ENCODE measurements around the gene ERN1.
"Not testable (repeated sequence)": the region's sequence is repeated elsewhere in the genome, so short reads cannot be mapped to it uniquely, and the experiment has no call there.

The ERN1 gene

DNA sequence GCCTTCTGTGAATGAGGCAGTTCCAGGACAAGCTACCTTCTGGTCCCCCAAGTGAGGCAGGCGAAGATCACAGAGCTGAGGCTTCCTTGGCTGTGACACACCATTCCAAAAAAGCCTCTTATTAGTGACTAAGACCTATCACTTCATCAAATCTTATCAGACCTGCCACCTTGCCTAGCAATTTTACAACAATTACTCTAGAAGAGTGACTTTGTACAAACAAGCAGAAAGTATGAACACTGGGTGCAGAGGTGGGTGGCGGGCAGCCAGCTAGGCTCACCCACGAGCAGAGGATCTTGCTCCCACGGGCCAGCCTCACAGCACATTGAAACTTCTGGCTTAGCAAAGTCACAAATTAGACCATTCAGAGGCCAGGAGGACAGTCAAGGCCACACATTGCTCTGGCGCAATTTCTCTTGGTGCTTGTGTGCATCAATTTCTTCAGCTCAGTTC, 107.3 kb downstream of the ERN1 start:
- DNase-seq: no peak

DNA sequence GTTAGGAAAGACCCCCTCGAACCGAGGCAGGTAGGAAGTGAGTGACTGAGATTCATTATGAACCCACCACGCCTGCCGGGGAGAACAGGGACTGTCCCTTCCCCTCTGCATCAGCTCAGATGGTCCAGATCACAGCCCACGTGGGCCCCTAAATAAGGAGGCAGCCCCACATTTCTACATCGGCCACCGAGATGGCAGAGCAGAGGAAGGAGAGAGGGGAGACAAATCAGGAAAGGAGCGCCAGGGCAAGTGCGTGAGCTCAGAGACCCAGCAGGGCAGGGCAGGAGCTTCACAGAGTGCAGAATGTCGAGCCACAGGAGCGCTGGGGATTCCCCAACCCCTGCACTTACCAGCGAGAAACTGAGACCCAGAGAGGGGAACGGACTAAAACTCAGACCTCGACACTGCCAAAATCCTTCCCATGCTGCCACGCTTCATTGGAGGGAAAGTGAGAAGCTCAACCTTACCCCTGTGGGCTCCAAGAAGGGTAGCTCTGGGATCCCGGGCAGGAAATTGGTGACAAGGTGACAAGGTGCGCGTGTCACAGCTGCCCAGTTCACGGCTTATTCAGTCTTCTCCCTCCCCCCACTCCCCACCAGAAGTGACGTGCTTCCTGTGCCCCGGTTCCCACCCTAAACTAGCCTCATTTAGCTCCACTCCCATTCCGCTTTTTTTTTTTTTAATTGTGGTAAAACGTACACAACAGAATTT, 109.7 kb downstream of the ERN1 start, which contains the start of gene ICAM2:
ICAM2 (minus strand) TSS at position 578 of the 711 bp plus-strand sequence. CDS start 13,942 bp downstream, outside the sequence.
- DNase-seq: peak; percentile 93

- not testable (repeated sequence) for DNase-seq
Measured at GRCh38 chr17:64019551-64019961, 110.4 kb downstream of the ERN1 start.

DNA sequence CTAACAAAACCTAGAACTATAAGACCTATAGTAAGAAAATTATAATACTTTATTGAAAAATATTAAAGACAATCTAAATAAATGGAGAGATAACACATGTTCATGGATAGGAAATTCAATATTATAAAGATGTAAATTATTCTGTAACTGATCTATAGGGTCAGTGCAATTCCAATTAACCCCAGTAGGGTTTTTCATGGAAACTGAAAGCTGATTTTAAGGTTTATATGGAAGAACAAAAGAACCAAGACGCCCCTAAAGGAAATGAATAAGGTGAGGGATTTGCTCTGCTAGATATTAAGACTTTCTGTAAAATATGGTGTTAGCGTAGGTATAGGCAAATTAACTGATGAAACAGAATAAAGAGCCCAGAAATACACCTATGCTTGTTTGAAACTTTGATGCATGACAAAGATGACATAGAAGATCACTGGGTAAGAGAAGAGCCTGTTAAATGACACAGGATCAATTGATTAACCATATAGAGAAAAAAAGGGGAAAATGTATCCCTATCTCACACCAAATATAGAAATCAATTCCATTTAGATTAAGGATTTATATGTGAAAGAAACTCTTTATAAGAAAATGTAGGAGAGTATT, 112.5 kb downstream of the ERN1 start:
- no peak for DNase-seq

DNA sequence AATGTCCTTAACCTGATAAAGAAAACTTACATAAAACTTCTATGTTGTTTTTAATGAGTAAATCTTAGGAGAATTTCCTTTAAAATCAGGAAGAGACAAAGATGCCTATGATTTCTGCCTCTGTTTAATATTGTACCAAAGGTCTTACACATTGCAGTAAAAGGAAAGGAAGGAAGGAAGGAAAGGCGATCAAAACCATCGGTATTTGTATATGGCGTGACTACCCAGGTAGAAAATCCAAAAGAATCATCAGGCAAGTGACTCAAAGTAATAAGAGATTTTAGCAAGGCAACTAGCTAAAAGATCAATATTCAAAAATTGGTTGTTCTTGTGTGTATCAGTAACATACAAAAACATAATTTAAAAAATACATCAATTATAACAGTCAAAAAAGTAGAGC, 113.0 kb downstream of the ERN1 start:
- no peak for DNase-seq

- DNase-seq: no peak
Measured at GRCh38 chr17:64016231-64016784, 113.6 kb downstream of the ERN1 start.

- DNase-seq: no peak
Measured at GRCh38 chr17:64015447-64015846, 114.5 kb downstream of the ERN1 start.

DNA sequence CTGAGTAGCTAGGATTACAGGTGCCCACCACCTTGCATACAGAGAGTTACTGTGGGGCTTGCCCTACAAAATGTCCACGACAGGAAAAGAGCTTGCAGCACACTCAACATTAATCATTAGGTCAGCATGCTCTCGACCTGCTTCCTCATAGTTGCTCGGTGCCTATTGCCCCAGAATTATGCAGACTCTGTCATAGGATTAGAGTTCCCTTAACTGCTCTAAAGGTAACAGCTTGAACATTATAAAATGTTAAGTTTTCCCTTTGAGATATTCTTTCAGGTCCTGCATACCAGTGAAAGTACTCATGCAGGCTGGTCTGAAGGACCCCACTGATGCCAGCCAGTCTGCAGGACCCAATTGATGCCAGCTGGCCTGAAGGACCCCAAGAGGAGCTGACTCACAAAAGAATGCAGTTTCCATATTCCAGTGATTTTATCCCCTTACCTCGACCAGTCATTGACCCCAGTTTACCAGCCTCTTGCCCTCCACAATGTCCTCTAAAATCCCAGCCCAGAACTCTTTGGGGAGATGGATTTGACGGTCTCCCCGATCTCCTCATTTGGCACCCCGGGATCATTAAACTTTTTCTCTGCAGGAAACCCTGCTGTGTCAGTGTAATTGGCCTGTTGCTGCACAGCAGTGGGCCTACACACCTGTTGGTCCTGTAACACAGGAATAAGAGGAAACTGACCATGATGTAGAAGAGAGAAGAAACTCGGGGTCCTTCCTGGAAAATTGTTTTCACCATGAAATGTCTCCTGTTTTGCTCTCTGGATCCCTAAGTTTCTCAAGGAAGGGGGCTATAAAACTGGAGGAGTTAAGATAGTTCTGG, 120.2 kb downstream of the ERN1 start:
- no peak for DNase-seq

- no peak for DNase-seq
Measured at GRCh38 chr17:64008830-64009229, 121.1 kb downstream of the ERN1 start.

- DNase-seq: no peak
Measured at GRCh38 chr17:64008346-64008745, 121.6 kb downstream of the ERN1 start.

GRCh38 chr17:64007838-64008282, 122.1 kb downstream of the ERN1 start:
- DNase-seq: no peak

DNA sequence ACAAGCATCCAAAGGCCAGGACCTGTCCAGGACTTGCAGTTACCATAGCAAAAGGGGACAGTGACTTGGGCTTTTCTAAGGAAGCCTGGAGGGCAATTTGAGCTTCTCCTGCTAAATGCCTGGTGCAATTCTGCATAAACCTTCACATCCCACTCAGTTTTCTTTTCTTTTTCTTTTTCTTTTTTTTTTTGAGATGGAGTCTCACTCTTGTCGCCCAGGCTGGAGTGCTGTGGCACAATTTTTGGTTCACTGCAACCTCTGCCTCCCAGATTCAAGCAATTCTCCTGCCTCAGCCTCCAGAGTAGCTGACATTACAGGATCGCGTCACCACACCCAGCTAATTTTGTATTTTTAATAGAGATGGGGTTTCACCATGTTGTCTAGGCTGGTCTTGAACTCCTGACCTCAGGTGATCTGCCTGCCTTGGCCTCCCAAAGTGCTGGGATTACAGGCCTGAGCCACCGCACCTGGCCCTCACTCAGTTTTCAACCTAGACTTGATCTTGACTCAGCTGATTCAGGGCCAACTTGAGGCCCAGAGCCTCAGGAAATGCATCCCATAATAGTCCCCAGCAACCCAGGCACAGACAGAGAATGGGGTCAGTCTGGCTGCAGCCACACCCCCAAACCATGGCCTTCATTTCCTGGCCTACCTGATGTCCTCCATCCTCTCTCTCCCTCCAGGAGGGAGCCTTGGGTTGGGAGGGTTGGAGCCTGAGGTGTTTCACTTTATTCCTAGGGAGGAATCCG, 122.7 kb downstream of the ERN1 start:
- DNase-seq: not testable (repeated sequence)

DNA sequence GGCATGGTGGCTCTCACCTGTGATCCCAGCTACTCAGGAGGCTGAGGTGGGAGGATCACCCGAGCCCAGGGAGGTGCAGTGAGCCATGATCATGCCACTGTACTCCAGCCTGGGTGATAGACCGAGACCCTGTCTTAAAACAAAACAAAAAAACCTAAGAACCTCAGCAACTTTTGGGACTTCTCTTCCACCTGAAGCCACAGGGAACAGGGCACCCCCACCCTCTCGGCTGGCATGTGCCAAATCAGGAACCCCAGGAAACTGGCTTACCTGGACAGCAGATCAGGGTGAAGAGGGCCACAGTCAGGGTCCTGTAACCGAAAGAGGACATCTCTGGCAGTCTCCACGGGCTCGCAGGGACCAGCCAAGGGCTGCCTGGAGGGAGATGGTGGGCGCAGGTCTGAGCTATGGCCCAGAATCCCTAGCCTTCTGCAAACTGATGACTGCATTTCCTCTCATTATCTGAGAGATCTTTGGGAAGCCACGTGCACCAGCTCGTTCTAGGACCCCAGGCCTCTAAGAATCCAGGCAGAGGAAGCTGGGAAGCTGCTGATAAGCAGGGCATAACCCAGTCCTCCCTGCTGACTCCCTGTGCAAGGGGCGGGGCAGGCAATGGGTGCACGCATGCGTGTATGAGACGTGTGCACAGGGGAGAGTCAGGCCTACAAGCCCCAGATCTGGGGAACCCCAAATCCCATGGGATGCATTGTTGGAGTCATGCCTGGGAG, 123.4 kb downstream of the ERN1 start:
- no peak for DNase-seq

GRCh38 chr17:64005734-64006167, 124.2 kb downstream of the ERN1 start:
- DNase-seq: no peak

- no peak for DNase-seq
Measured at GRCh38 chr17:64004903-64005733, 124.8 kb downstream of the ERN1 start.

GRCh38 chr17:64004218-64004770, 125.7 kb downstream of the ERN1 start:
- DNase-seq: no peak

- no peak for DNase-seq
Measured at GRCh38 chr17:64003526-64004121, 126.3 kb downstream of the ERN1 start.

DNA sequence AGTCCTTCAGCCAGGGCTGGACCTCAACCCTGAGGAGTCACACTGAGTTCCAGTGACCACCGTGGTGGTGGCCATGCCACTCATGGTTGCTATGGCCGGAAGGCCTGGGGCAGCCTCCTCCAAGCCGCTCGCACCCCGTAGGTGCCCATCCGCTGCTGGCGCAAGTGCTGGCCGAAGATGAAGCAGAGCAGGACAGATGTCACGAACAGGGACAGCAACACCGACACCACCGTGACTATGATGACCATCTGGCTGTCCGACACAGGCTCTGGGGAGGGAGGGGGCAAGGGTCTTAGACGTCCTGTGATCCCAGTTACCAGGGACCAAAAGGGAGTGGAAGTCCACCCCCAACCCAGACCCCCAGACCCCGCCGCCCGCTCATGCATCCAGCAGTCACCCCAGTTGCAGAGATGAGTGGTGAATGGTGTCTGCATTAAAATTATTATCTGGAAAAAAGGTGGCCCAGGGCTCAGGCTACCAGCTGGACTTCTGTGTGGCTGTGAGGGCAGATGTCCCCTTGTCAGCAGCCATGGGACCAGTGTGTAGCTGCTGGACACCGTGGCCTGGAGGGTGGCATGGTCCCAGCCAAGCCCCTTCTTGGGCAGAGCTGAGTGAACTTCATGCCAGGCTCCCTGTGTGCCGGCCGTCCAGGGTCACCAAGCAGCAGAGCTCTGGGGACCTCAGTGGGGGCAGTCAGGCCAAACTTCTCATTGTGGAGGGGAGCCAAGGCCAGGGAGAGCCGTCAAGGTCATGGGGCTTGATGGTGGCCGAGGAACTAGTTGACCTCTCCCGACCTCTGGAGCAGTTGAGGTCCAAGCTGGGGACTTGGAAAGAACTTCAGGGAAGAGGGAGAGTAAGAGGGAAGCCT, 127.1 kb downstream of the ERN1 start:
- DNase-seq: no peak

Data from activated CD4-positive, alpha-beta T cell treated with anti-CD3 and anti-CD28 coated beads, Interleukin-2, Interleukin-6, amounts not matched to agents 100 ng/mL and 50 ng/mL, durations not matched to agents 16 hours and 8 hours (primary cell).